GM18502 (cell line): Measurements from ENCODE around the gene ATP6V0A1.

Experiments used
- ATAC-seq: cut with Tn5 transposase; IDR thresholded peaks from one replicate; pipeline ENCODE4 v1.9.1; 2021; ENCODE audit warnings: mild to moderate bottlenecking; ENCODE audit not compliant: unreplicated experiment, poor library complexity

ATP6V0A1 gene

GRCh38 chr17:42514867-42515266, 56.2 kb downstream of the ATP6V0A1 start:
- no peak for ATAC-seq

GRCh38 chr17:42517516-42517915, 58.8 kb downstream of the ATP6V0A1 start:
- ATAC-seq: no peak

- no peak for ATAC-seq
Observed at GRCh38 chr17:42518046-42518754, 59.5 kb downstream of the ATP6V0A1 start.

GRCh38 chr17:42518755-42519545, 60.3 kb downstream of the ATP6V0A1 start:
- no peak for ATAC-seq

GRCh38 chr17:42519546-42520491, 61.1 kb downstream of the ATP6V0A1 start:
- no peak for ATAC-seq

- ATAC-seq: no peak
Observed at GRCh38 chr17:42520540-42520951, 61.9 kb downstream of the ATP6V0A1 start.

GRCh38 chr17:42521036-42521435, 62.4 kb downstream of the ATP6V0A1 start:
- ATAC-seq: no peak

- ATAC-seq: no peak
Observed at GRCh38 chr17:42521666-42522262, 63.1 kb downstream of the ATP6V0A1 start.

- no peak for ATAC-seq
Observed at GRCh38 chr17:42522263-42522790, 63.6 kb downstream of the ATP6V0A1 start.

- no peak for ATAC-seq
Observed at GRCh38 chr17:42522798-42523278, 64.2 kb downstream of the ATP6V0A1 start.

GRCh38 chr17:42525221-42525620, 66.5 kb downstream of the ATP6V0A1 start:
- ATAC-seq: no peak

GRCh38 chr17:42526031-42526444, 67.4 kb downstream of the ATP6V0A1 start:
- no peak for ATAC-seq

- no peak for ATAC-seq
Observed at GRCh38 chr17:42527932-42528331, 69.3 kb downstream of the ATP6V0A1 start.

GRCh38 chr17:42529061-42529460, 70.4 kb downstream of the ATP6V0A1 start:
- no peak for ATAC-seq

- ATAC-seq: no peak
Observed at GRCh38 chr17:42530952-42531454, 72.3 kb downstream of the ATP6V0A1 start.

- no peak for ATAC-seq
Observed at GRCh38 chr17:42531455-42532354, 73.0 kb downstream of the ATP6V0A1 start.

GRCh38 chr17:42535155-42536047, 76.7 kb downstream of the ATP6V0A1 start:
- ATAC-seq: no peak

GRCh38 chr17:42536048-42536371, 77.3 kb downstream of the ATP6V0A1 start, which contains the start of gene NAGLU:
TSS of gene NAGLU (plus strand) at chr17:42536241. CDS start at chr17:42536273, 32 bp downstream.
- peak; percentile 80 for ATAC-seq
